ENCODE results near the gene CLASP1. TPM values are rescaled to one million over a fixed set of nuclear protein-coding genes. Genes with fewer than 3 reads are reported as not detected.

The CLASP1 gene
- total and polyA plus RNA-seq, 4 donors = 11.8 to 81.8 (median 40.3) TPM

GRCh38 chr2:121429119-121429903 is 220.0 kb downstream of the CLASP1 start:
- H3K27me3 ChIP-seq (ENCODE audit: control insufficient read depth in 1 of 2, insufficient read depth in 2 of 2, low read length in 1 of 2) = no peaks in the 10 kb centered on the region
- intact Hi-C loops (cut with DNase I) = no loop called here
- no peak overlapping the region for H3K27ac ChIP-seq (ENCODE audit: low read depth in 1 of 2, low read length in 2 of 2)
- no peaks in the 10 kb centered on the region for H3K9me3 ChIP-seq (ENCODE audit: control insufficient read depth, low read length)
- WGBS, 2 donors = 75 to 77% methylated on average over 8 of the region's 8 CpGs
- DNase-seq = no peak
- H3K36me3 ChIP-seq (ENCODE audit: control insufficient read depth in 1 of 2, insufficient read depth in 2 of 2, low read length in 1 of 2) = peaks cover 5 to 7% of the 10 kb centered on the region in 2 donors
- no peaks in the 10 kb centered on the region for H3K4me1 ChIP-seq (ENCODE audit: control insufficient read depth in 1 of 2, insufficient read depth in 2 of 2, low read length in 2 of 2)
- ATAC-seq (ENCODE audit: low FRiP score) = no peak
- H3K4me3 ChIP-seq (ENCODE audit: low read length in 2 of 2) = no peak overlapping the region

GRCh38 chr2:121427187-121427689 is 222.0 kb downstream of the CLASP1 start:
- WGBS, 2 donors = 34% methylated on average over 2 of the region's 2 CpGs
- no peak overlapping the region for H3K27ac ChIP-seq (ENCODE audit: low read depth in 1 of 2, low read length in 2 of 2)
- DNase-seq = no peak
- peaks cover 5 to 7% of the 10 kb centered on the region in 2 donors for H3K36me3 ChIP-seq (ENCODE audit: control insufficient read depth in 1 of 2, insufficient read depth in 2 of 2, low read length in 1 of 2)
- ATAC-seq (ENCODE audit: low FRiP score) = no peak
- intact Hi-C loops (cut with DNase I) = no loop called here
- no peaks in the 10 kb centered on the region for H3K9me3 ChIP-seq (ENCODE audit: control insufficient read depth, low read length)
- H3K27me3 ChIP-seq (ENCODE audit: control insufficient read depth in 1 of 2, insufficient read depth in 2 of 2, low read length in 1 of 2) = no peaks in the 10 kb centered on the region
- H3K4me3 ChIP-seq (ENCODE audit: low read length in 2 of 2) = no peak overlapping the region
- no peaks in the 10 kb centered on the region for H3K4me1 ChIP-seq (ENCODE audit: control insufficient read depth in 1 of 2, insufficient read depth in 2 of 2, low read length in 2 of 2)

GRCh38 chr2:121420486-121420885 is 228.8 kb downstream of the CLASP1 start:
- H3K27me3 ChIP-seq (ENCODE audit: control insufficient read depth in 1 of 2, insufficient read depth in 2 of 2, low read length in 1 of 2) = no peaks in the 10 kb centered on the region
- no peak for DNase-seq
- no peak overlapping the region for H3K4me3 ChIP-seq (ENCODE audit: low read length in 2 of 2)
- no peak overlapping the region for H3K27ac ChIP-seq (ENCODE audit: low read depth in 1 of 2, low read length in 2 of 2)
- intact Hi-C loops (cut with DNase I) = no loop called here
- 77 to 81% methylated on average over 5 of the region's 5 CpGs for WGBS, 2 donors
- no peaks in the 10 kb centered on the region for H3K4me1 ChIP-seq (ENCODE audit: control insufficient read depth in 1 of 2, insufficient read depth in 2 of 2, low read length in 2 of 2)
- no peaks in the 10 kb centered on the region for H3K9me3 ChIP-seq (ENCODE audit: control insufficient read depth, low read length)
- H3K36me3 ChIP-seq (ENCODE audit: control insufficient read depth in 1 of 2, insufficient read depth in 2 of 2, low read length in 1 of 2) = peaks cover 5% of the 10 kb centered on the region in 2 donors
- no peak for ATAC-seq (ENCODE audit: low FRiP score)

- intact Hi-C loops (cut with DNase I) = no loop called here
Measured at GRCh38 chr2:121419081-121419699, 230.1 kb downstream of the CLASP1 start.

GRCh38 chr2:121418494-121419058 is 230.7 kb downstream of the CLASP1 start:
- 91 to 94% methylated on average over 18 of the region's 18 CpGs for WGBS, 2 donors
- intact Hi-C loops (cut with DNase I) = no loop called here

More at GRCh38 chr2:121419081-121419699, 230.1 kb downstream of the CLASP1 start:
- no peaks in the 10 kb centered on the region for H3K4me1 ChIP-seq (ENCODE audit: control insufficient read depth in 1 of 2, insufficient read depth in 2 of 2, low read length in 2 of 2)
- H3K27me3 ChIP-seq (ENCODE audit: control insufficient read depth in 1 of 2, insufficient read depth in 2 of 2, low read length in 1 of 2) = no peaks in the 10 kb centered on the region
- DNase-seq (no peak), ATAC-seq (ENCODE audit: low FRiP score) (no peak)
- peaks cover 5 to 8% of the 10 kb centered on the region in 2 donors for H3K36me3 ChIP-seq (ENCODE audit: control insufficient read depth in 1 of 2, insufficient read depth in 2 of 2, low read length in 1 of 2)
- H3K9me3 ChIP-seq (ENCODE audit: control insufficient read depth, low read length) = no peaks in the 10 kb centered on the region
- no peak overlapping the region for H3K4me3 ChIP-seq (ENCODE audit: low read length in 2 of 2)
- H3K27ac ChIP-seq (ENCODE audit: low read depth in 1 of 2, low read length in 2 of 2) = no peak overlapping the region
- 97% methylated on average over 3 of the region's 3 CpGs for WGBS, 2 donors

GRCh38 chr2:121417826-121418225 is 231.4 kb downstream of the CLASP1 start:
- WGBS, 2 donors = 47 to 55% methylated on average over 4 of the region's 4 CpGs
- Histone ChIP-seq H3K4me3 (ENCODE audit: low read length in 2 of 2) (no peak overlapping the region), H3K27ac (ENCODE audit: low read depth in 1 of 2, low read length in 2 of 2) (no peak overlapping the region), H3K4me1 (ENCODE audit: control insufficient read depth in 1 of 2, insufficient read depth in 2 of 2, low read length in 2 of 2) (no peaks in the 10 kb centered on the region), H3K36me3 (ENCODE audit: control insufficient read depth in 1 of 2, insufficient read depth in 2 of 2, low read length in 1 of 2) (peaks cover 5 to 8% of the 10 kb centered on the region in 2 donors), H3K9me3 (ENCODE audit: control insufficient read depth, low read length) (no peaks in the 10 kb centered on the region), H3K27me3 (ENCODE audit: control insufficient read depth in 1 of 2, insufficient read depth in 2 of 2, low read length in 1 of 2) (no peaks in the 10 kb centered on the region)
- DNase-seq = no peak
- intact Hi-C loops (cut with DNase I) = no loop called here
- no peak for ATAC-seq (ENCODE audit: low FRiP score)

More at GRCh38 chr2:121418494-121419058, 230.7 kb downstream of the CLASP1 start:
- ATAC-seq (ENCODE audit: low FRiP score) = no peak
- Histone ChIP-seq H3K36me3 (ENCODE audit: control insufficient read depth in 1 of 2, insufficient read depth in 2 of 2, low read length in 1 of 2) (peaks cover 5 to 8% of the 10 kb centered on the region in 2 donors), H3K4me1 (ENCODE audit: control insufficient read depth in 1 of 2, insufficient read depth in 2 of 2, low read length in 2 of 2) (no peaks in the 10 kb centered on the region), H3K27ac (ENCODE audit: low read depth in 1 of 2, low read length in 2 of 2) (no peak overlapping the region), H3K27me3 (ENCODE audit: control insufficient read depth in 1 of 2, insufficient read depth in 2 of 2, low read length in 1 of 2) (no peaks in the 10 kb centered on the region), H3K9me3 (ENCODE audit: control insufficient read depth, low read length) (no peaks in the 10 kb centered on the region), H3K4me3 (ENCODE audit: low read length in 2 of 2) (no peak overlapping the region)
- DNase-seq = no peak

GRCh38 chr2:121415727-121416126 is 233.5 kb downstream of the CLASP1 start:
- Histone ChIP-seq H3K4me1 (ENCODE audit: control insufficient read depth in 1 of 2, insufficient read depth in 2 of 2, low read length in 2 of 2) (no peaks in the 10 kb centered on the region), H3K27me3 (ENCODE audit: control insufficient read depth in 1 of 2, insufficient read depth in 2 of 2, low read length in 1 of 2) (no peaks in the 10 kb centered on the region), H3K27ac (ENCODE audit: low read depth in 1 of 2, low read length in 2 of 2) (no peak overlapping the region), H3K9me3 (ENCODE audit: control insufficient read depth, low read length) (no peaks in the 10 kb centered on the region), H3K36me3 (ENCODE audit: control insufficient read depth in 1 of 2, insufficient read depth in 2 of 2, low read length in 1 of 2) (peaks cover 5 to 8% of the 10 kb centered on the region in 2 donors), H3K4me3 (ENCODE audit: low read length in 2 of 2) (no peak overlapping the region)
- DNase-seq (no peak), ATAC-seq (ENCODE audit: low FRiP score) (no peak)
- intact Hi-C loops (cut with DNase I) = no loop called here
- WGBS, 2 donors = 97 to 98% methylated on average over 1 of the region's 1 CpG

- DNase-seq (no peak), ATAC-seq (ENCODE audit: low FRiP score) (no peak)
- no peaks in the 10 kb centered on the region for H3K9me3 ChIP-seq (ENCODE audit: control insufficient read depth, low read length)
- WGBS, 2 donors = 76 to 87% methylated on average over 1 of the region's 1 CpG
- H3K4me3 ChIP-seq (ENCODE audit: low read length in 2 of 2) = no peak overlapping the region
- peaks cover 0 to 9% of the 10 kb centered on the region in 2 donors for H3K36me3 ChIP-seq (ENCODE audit: control insufficient read depth in 1 of 2, insufficient read depth in 2 of 2, low read length in 1 of 2)
- H3K27me3 ChIP-seq (ENCODE audit: control insufficient read depth in 1 of 2, insufficient read depth in 2 of 2, low read length in 1 of 2) = no peaks in the 10 kb centered on the region
- no peak overlapping the region for H3K27ac ChIP-seq (ENCODE audit: low read depth in 1 of 2, low read length in 2 of 2)
- H3K4me1 ChIP-seq (ENCODE audit: control insufficient read depth in 1 of 2, insufficient read depth in 2 of 2, low read length in 2 of 2) = no peaks in the 10 kb centered on the region
- intact Hi-C loops (cut with DNase I) = no loop called here
Measured at GRCh38 chr2:121412349-121412748, 236.9 kb downstream of the CLASP1 start.

Measured in aorta (tissue), 5 donors.